ENCODE data around the gene PCID2. TPM values are rescaled to one million over a fixed set of nuclear protein-coding genes. Genes with fewer than 3 reads are reported as not detected.

PCID2 gene
- total RNA-seq, 2 experiments from 2014 or later, result 75.8 to 79.0 TPM

- peaks cover 35% of the 10 kb centered on the region for H3K36me3 Mint-ChIP-seq (ENCODE audit: low read depth)
- ChIA-PET CTCF (interaction anchor here (1.5 kb wide), 1 partner anchor 227 kb away, joined by 3 read pairs; no protein-coding TSS in a partner anchor), POLR2A (no interaction called here)
- no peak overlapping the region for H3K27ac Mint-ChIP-seq
- no peak for TF ChIP-seq CTCF (IDR thresholded peaks at IDR 0.05)
- H3K4me3 Mint-ChIP-seq, result no peak overlapping the region
- H3K9me3 Mint-ChIP-seq, result peaks cover 2% of the 10 kb centered on the region
- DNase-seq (no peak), ATAC-seq (no peak)
- H3K27me3 Mint-ChIP-seq, result no peaks in the 10 kb centered on the region
- H3K4me1 Mint-ChIP-seq (ENCODE audit: low read depth), result peaks cover 11% of the 10 kb centered on the region
- intact Hi-C loops (cut with micrococcal nuclease), result no loop called here
Observed at GRCh38 chr13:113170511-113170910, 38.0 kb downstream of the PCID2 start.

- intact Hi-C loops (cut with micrococcal nuclease), result no loop called here
- Mint-ChIP-seq H3K4me1 (ENCODE audit: low read depth) (peaks cover 15% of the 10 kb centered on the region), H3K9me3 (peaks cover 2% of the 10 kb centered on the region), H3K36me3 (ENCODE audit: low read depth) (peaks cover 29% of the 10 kb centered on the region), H3K4me3 (no peak overlapping the region), H3K27ac (no peak overlapping the region), H3K27me3 (no peaks in the 10 kb centered on the region)
- DNase-seq (no peak), ATAC-seq (no peak)
- ChIA-PET POLR2A (no interaction called here), CTCF (interaction anchor here (1.5 kb wide), 1 partner anchor 226 kb away, joined by 3 read pairs; no protein-coding TSS in a partner anchor)
- TF ChIP-seq CTCF (IDR thresholded peaks at IDR 0.05), result no peak
Observed at GRCh38 chr13:113169277-113170272, 38.9 kb downstream of the PCID2 start.

GRCh38 chr13:113168211-113168610 lies 40.3 kb downstream of the PCID2 start:
- H3K27ac Mint-ChIP-seq, result no peak overlapping the region
- H3K4me3 Mint-ChIP-seq, result no peak overlapping the region
- POLR2A ChIA-PET, result no interaction called here
- peaks cover 21% of the 10 kb centered on the region for H3K4me1 Mint-ChIP-seq (ENCODE audit: low read depth)
- intact Hi-C loops (cut with micrococcal nuclease), result no loop called here
- H3K36me3 Mint-ChIP-seq (ENCODE audit: low read depth), result peaks cover 25% of the 10 kb centered on the region
- no peaks in the 10 kb centered on the region for H3K27me3 Mint-ChIP-seq
- TF ChIP-seq CTCF (IDR thresholded peaks at IDR 0.05), result no peak
- H3K9me3 Mint-ChIP-seq, result peaks cover 2% of the 10 kb centered on the region
- CTCF ChIA-PET, result no interaction called here
- DNase-seq, result no peak
- ATAC-seq, result no peak

- Mint-ChIP-seq H3K4me1 (ENCODE audit: low read depth) (peaks cover 23% of the 10 kb centered on the region), H3K27me3 (no peaks in the 10 kb centered on the region), H3K27ac (no peak overlapping the region), H3K4me3 (no peak overlapping the region), H3K36me3 (ENCODE audit: low read depth) (peaks cover 25% of the 10 kb centered on the region), H3K9me3 (peaks cover 2% of the 10 kb centered on the region)
- intact Hi-C loops (cut with micrococcal nuclease), result no loop called here
- TF ChIP-seq CTCF (IDR thresholded peaks at IDR 0.05), result no peak
- ChIA-PET CTCF (no interaction called here), POLR2A (interaction anchor here (0.6 kb wide), 1 partner anchor 39 kb away, joined by 3 read pairs; no protein-coding TSS in a partner anchor)
- no peak for DNase-seq
- ATAC-seq, result no peak
Observed at GRCh38 chr13:113167575-113167974, 40.9 kb downstream of the PCID2 start.

GRCh38 chr13:113167155-113167554 lies 41.3 kb downstream of the PCID2 start:
- TF ChIP-seq CTCF (IDR thresholded peaks at IDR 0.05), result no peak
- Mint-ChIP-seq H3K4me1 (ENCODE audit: low read depth) (peaks cover 23% of the 10 kb centered on the region), H3K27me3 (no peaks in the 10 kb centered on the region), H3K9me3 (peaks cover 2% of the 10 kb centered on the region), H3K4me3 (no peak overlapping the region), H3K27ac (no peak overlapping the region), H3K36me3 (ENCODE audit: low read depth) (peaks cover 25% of the 10 kb centered on the region)
- DNase-seq (no peak), ATAC-seq (no peak)
- intact Hi-C loops (cut with micrococcal nuclease), result no loop called here
- POLR2A ChIA-PET, result interaction anchor here (0.6 kb wide), 1 partner anchor 40 kb away, joined by 3 read pairs; no protein-coding TSS in a partner anchor
- CTCF ChIA-PET, result no interaction called here
